PC-3 (cell line): Measurements from ENCODE around the gene DLG1.

Experiments
- CTCF ChIP-seq: fragments of 300-600 bp; sonication (generic); conservative IDR thresholded peaks from 2 replicates; pipeline ENCODE4 v1.5.1; 2017; ENCODE audit warnings: antibody characterized with exemption, low read depth, mild to moderate bottlenecking, low read length
- EZH2 ChIP-seq: fragments of 300-600 bp; sonication (generic); IDR thresholded peaks from one replicate; pipeline ENCODE4 v1.6.1; 2017; ENCODE audit warnings: antibody characterized with exemption, mild to moderate bottlenecking, low read length; ENCODE audit not compliant: unreplicated experiment
- EZH2phosphoT487 ChIP-seq: fragments of 300-600 bp; sonication (generic); IDR thresholded peaks from 2 replicates; pipeline ENCODE4 v1.6.1; 2018; ENCODE audit warnings: mild to moderate bottlenecking, antibody characterized with exemption, low read length, borderline replicate concordance

GRCh38 chr3:197169028-197169427 is 129.4 kb downstream of the DLG1 start:
- TF ChIP-seq EZH2 (no peak), CTCF (no peak), EZH2phosphoT487 (no peak)
